H1 (cell line): ENCODE measurements around the gene SH3PXD2A. TPM values are rescaled to one million over a fixed set of nuclear protein-coding genes. Genes with fewer than 3 reads are reported as not detected.

ENCODE experiments used
- BRCA1 ChIP-seq: IDR thresholded peaks from 2 replicates; pipeline ENCODE4 v1.6.1; 2012; ENCODE audit warnings: low read depth, low read length, improper control_type of control experiment
- YY1 ChIP-seq: IDR thresholded peaks from 2 replicates; pipeline ENCODE4 v1.6.1; 2011; ENCODE audit warnings: low read depth, mild to moderate bottlenecking, low read length
- polyA plus RNA-seq, 7 experiments: library from polyadenylated mRNA; depleted of rRNA in 3 of 7; stranded (reverse) in 5 of 7; unstranded in 2 of 7; fragments of >200 nt in 5 of 7; fragments of 200-250 nt in 2 of 7; gene quantifications; 1 replicate in 5 of 7; 2 replicates in 1 of 7; 4 replicates in 1 of 7; pipeline versions ENCODE4 v1.2.1 to v1.2.3, GENCODE V29; 2011 to 2013; ENCODE audit warnings: missing spikeins in 2 of 7, mixed read lengths in 2 of 7
- total RNA-seq: library from RNA; stranded (reverse); fragmentation: NEBNext Ultra II Directional; extraction: Animal tissue kit (Norgen Biotek cat#: 25700); gene quantifications from 2 replicates; pipeline ENCODE4 v1.2.1, GENCODE V29; 2021

SH3PXD2A gene
- total and polyA plus RNA-seq, 2 of the 8 experiments (the other 6 are each of a cell fraction or from before 2014, with no cell fraction given) = 5.4 to 16.3 TPM

DNA sequence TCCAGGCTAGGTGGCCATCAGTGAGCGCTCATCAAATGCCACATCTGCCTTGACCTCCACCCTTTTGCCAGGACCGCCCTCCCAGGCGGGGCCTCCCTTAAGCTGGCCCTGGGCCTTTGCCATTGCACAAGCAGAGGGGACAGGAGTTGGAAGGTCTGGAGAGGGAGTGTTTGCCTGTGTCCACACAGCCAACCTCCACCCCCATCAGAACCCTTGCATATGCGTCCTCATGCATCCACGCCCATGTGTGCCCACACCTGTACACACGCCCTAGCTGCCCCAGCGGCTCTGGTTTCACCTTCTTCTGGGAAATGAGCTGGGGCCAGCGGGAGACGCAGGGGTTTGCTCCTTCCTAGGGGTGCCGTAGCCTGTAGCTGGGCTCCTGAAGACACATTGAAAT is 297.9 kb downstream of the SH3PXD2A start (continued):
- TF ChIP-seq BRCA1 (no peak), YY1 (no peak)
